ENCODE results near the gene MLXIPL.
A peak's percentile ranks its signal among the peaks of the same experiment; 100 is the strongest.
"Not testable (repeated sequence)": the region's sequence is repeated elsewhere in the genome, so short reads cannot be mapped to it uniquely, and the experiment has no call there.

Gene MLXIPL

GRCh38 chr7:73645643-73646174 is 21.4 kb upstream of the MLXIPL start:
- no peak for DNase-seq

- no peak for DNase-seq
These were observed 20.5 kb upstream of the MLXIPL start for GRCh38 chr7:73644688-73645286.

- no peak for DNase-seq
These were observed 18.5 kb upstream of the MLXIPL start for GRCh38 chr7:73642834-73643233.

- DNase-seq: no peak
These were observed 14.6 kb upstream of the MLXIPL start for GRCh38 chr7:73638911-73639310.

GRCh38 chr7:73635428-73636200 is 11.3 kb upstream of the MLXIPL start:
- DNase-seq: no peak

GRCh38 chr7:73633844-73634243 is 9.5 kb upstream of the MLXIPL start:
- no peak for DNase-seq

- DNase-seq: no peak
These were observed 9.0 kb upstream of the MLXIPL start for GRCh38 chr7:73633323-73633722.

GRCh38 chr7:73631558-73631957 is 7.2 kb upstream of the MLXIPL start:
- DNase-seq: no peak

GRCh38 chr7:73628504-73628903 is 4.2 kb upstream of the MLXIPL start:
- DNase-seq: no peak

GRCh38 chr7:73626814-73627213 is 2.5 kb upstream of the MLXIPL start:
- no peak for DNase-seq

GRCh38 chr7:73625276-73625675 is 954 bp upstream of the MLXIPL start:
- DNase-seq: no peak

GRCh38 chr7:73624669-73625001 is 313 bp upstream of the MLXIPL start:
- no peak for DNase-seq

- peak in 1 of 56 donors; percentile 20 for DNase-seq
These were observed 1.2 kb downstream of the MLXIPL start for GRCh38 chr7:73622909-73623797.

- no peak for DNase-seq
These were observed 1.8 kb downstream of the MLXIPL start for GRCh38 chr7:73622527-73622908.

- DNase-seq: no peak
These were observed 2.9 kb downstream of the MLXIPL start for GRCh38 chr7:73621168-73622063.

GRCh38 chr7:73619394-73619793 is 4.9 kb downstream of the MLXIPL start:
- not testable (repeated sequence) for DNase-seq

GRCh38 chr7:73618538-73618937 is 5.8 kb downstream of the MLXIPL start:
- DNase-seq: no peak

GRCh38 chr7:73617520-73617919 is 6.8 kb downstream of the MLXIPL start:
- DNase-seq: not testable (repeated sequence)

- no peak for DNase-seq
These were observed 8.4 kb downstream of the MLXIPL start for GRCh38 chr7:73615886-73616285.

GRCh38 chr7:73614937-73615336 is 9.4 kb downstream of the MLXIPL start:
- DNase-seq: not testable (repeated sequence)

Data from amygdala (tissue), 56 donors.